ENCODE data around the gene BGN.

BGN gene

GRCh38 chrX:153494541-153495361, at the start of gene BGN:
BGN (plus strand) TSS chrX:153494980; CDS start chrX:153504632, 9,652 bp downstream.
- DNase-seq, result no peak

DNA sequence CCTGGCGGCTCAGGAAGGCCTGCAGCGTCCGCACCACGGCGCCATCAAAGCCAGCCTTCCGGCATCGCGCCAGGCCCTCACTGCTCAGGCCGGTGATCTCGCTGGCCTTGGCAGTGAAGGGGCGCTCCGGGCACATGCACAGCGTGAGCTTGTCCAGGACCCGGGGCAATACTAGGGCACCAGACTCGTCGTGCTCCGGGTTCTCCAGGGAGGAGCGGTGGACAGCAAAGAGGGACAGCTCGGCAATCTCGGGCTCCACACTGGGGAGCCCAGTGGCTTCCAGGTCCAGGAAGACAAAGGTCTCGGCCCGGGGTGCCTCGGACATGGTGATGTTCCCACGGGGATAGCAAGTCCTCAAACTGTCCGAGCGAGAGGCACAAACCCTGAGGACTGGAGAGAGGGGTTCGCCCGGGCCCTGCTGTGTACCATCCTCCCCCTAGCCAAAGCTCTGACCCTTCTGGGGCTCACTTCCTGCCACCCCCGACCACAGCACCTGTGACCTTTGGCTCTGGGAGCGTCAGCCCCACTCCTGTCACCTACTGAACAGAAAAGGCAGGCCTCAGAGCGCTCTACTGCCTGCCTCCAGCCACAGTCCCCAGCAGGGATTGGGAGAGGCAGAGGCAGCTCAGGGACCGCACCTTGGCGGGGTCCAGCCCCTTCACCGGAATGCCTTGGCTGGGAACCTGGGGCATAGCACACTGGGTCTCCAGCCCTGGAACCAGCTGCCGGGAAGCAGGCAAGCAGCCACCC, 49.5 kb upstream of the BGN start:
- no peak for DNase-seq

- DNase-seq, result no peak
Measured at GRCh38 chrX:153445856-153446635, 48.7 kb upstream of the BGN start, which contains the start of gene TREX2. TREX2 (minus strand) TSS chrX:153446056; CDS start chrX:153445430, 626 bp downstream.

DNA sequence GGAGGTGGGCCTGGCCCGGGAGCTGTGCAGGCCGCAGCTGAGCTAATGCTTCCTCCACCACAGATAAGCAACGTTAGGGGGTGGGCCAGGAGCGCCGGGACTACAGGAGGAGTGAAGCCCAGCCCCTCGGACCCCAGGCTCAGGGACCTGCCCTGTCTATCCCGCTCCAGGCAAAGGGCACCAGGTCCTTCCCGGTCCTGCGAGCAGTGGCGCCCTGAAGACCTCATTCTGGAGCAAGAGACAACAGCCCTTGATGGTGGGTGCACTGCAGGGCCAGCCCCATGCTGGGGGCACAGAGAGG, 48.2 kb upstream of the BGN start:
- DNase-seq, result no peak

DNA sequence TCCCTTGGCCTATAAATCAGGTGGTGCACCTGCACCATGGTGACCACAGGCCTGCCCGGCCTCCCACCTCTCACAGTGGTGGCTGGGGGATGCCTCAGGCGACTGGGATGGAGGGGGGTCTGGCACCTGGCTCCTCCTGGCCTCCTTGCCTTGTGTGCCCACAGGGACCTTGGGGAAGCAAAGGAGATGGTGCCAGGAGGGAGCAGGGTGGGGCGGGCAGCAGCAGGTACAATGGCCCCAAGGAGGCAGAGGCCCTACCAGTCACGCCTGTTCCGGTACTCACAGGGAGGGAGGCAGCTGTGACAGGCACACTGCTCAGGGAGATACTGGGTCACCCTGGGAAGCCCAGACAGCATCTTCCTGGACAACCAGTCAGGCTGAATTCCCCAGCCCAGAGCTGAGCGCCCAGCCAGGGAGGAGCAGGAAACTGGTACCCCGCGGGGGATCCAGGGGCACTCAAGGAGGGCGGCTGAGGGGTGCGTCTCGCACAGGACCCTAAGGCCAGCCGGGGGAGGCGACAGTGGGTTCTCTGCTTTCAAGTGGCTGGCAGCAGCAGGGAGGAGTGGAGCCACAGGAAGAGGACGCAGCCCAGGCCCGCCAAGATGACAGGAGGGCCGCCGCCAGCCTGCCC, 47.7 kb upstream of the BGN start:
- DNase-seq, result no peak

GRCh38 chrX:153447581-153447960, 47.2 kb upstream of the BGN start:
- no peak for DNase-seq

DNA sequence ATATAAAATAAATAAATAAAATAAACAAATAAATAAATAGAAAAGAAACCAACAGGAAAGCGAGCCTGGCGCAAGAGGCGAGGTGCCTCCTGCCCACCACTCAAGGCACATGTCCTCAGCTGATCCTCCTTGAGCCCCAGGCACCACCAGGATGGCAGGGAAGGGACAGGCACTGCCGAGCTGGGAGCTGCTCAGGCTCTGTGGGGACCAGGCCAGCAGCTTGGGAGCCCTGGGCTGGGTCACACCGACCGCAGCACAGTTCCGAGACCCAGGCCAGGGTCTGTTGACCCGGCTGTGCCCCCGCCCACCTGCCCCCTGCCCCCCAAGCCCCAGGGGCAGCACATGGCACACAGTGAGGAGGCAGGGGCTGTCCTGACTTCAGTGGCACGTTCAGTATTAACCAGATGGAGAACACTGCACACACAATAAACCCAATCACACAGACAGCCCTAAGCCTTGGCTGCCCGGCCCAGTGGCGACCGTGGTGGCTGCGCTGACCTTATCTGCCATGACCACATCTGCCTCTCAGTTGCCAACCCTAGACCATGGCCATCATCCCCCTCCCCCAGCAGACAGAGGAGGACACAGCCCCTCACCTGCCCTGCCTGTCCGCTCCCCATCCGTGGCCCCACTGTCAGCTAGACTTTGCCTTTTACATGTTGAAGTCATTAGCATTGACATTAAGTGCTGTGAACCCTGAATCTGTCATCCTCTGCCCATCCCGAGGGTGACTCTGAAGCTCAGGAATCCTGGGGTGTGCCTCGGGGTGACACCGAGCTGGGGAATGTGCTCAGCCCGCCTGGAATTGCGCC, 46.0 kb upstream of the BGN start:
- no peak for DNase-seq

GRCh38 chrX:153449368-153450113, 45.2 kb upstream of the BGN start:
- no peak for DNase-seq

GRCh38 chrX:153450114-153450948, 44.4 kb upstream of the BGN start:
- DNase-seq, result no peak

- no peak for DNase-seq
Measured at GRCh38 chrX:153450949-153451277, 43.9 kb upstream of the BGN start.

DNA sequence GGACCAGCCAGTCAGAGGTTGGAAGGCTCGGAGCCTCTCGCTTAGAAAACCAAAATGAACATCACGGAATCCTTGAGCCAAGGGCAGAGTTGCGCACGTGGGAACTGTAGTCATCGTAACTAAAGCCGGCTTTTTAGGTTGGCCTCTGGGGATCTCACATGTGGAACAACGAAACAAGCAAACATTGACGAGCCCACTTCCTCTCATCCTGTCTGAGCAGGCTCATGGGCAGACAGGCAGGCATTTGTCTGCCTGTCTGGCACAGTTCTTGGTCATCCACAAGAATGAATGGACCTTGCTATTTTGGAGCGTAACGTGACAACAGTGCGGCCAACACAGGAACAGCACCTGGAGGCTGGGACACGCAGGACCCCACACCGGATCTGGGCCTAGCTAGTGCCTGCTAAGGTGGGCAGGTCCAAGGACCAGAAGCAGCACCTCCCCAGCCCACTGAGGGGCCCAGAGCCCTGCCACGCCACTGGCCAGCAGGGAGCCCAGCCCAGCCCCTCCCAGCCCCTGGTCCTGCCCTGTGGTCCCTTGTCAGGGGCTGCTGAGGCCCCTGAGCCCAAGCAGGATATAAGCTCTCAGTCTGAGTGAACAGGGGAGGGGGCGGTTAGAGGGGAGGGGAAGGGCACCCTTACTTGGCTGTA, 39.8 kb upstream of the BGN start:
- DNase-seq, result no peak

DNA sequence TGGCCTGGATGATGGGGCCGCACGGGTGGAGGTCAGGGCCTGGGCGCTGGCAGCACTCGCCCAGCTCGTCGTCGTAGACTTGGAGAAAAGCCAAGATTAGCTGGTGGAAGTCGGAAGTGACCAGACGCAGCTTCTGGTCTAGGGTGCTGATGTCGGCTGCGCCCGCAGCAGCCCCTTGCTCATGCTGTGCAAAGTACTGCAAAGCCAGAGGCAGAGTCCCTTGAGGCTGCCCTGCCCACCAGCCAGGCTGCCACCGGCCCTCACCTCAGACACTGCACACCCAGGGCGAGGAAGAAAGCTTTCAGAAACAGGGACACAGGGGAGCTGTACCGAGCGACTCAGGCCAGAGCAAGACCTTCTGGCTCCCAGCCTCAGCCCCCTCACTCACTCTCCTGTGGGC, 39.2 kb upstream of the BGN start:
- DNase-seq, result no peak

DNA sequence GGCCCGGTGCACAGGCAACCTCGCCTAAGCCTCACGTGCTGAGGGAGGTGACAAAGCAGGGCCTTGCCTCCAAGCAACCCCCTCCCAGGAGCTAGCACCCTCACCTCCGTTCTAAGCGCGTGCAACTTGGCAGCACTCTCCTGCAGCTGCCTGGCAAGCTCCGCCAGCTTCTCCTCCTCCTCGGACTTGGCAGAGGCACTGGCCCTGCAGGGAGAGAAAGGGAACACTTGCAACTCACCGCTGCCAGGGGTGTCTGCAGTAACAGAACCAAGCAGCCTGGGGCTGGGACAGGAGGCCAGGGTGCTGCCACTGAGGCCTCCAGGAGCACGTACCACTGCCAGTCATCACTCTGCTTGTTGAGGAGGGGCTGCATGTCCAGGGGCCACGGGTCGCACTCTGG, 38.6 kb upstream of the BGN start:
- no peak for DNase-seq

- no peak for DNase-seq
Measured at GRCh38 chrX:153456704-153457103, 38.1 kb upstream of the BGN start.

- no peak for DNase-seq
Measured at GRCh38 chrX:153457136-153457825, 37.5 kb upstream of the BGN start.

DNA sequence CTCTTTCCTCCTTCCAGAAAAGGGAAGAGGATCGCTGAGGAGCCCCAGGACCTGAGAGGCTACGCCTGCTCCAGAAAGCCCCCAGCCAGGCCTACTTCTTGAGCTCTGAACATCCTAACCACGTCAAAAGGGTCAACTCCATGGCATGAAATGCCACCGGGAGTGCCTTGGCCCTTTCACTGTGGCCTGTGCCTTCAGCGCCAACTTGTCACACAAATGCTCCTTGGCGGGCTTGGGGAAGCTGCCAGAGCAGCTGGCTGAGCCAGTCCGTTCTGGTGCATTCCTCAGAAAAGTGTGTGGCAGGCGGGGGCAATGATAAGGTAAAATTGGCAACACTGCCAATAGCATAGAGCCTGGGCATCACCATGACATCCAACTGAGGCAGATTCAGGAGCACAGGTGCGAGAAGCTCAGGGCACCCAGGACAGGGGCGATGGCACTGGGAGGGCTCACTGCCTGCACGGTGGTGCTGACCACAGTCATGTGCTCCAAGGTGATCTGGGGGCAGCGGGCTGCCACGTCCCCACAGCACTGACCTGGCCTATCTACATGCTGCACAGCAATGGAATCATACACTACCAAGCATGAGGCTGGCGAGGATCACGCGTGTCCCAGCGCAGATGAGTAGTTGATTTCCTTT, 36.8 kb upstream of the BGN start:
- DNase-seq, result no peak

GRCh38 chrX:153458476-153458875, 36.3 kb upstream of the BGN start:
- DNase-seq, result no peak

- no peak for DNase-seq
Measured at GRCh38 chrX:153459986-153460385, 34.8 kb upstream of the BGN start.

- DNase-seq, result peak; percentile 82
Measured at GRCh38 chrX:153460826-153461225, 34.0 kb upstream of the BGN start.

Data from 8988T (cell line).